NCI-H2196 treated with DMSO at 0.1 percent for 48 hours (cell line): ENCODE measurements around the gene MARVELD2.
"Not testable (repeated sequence)": the region's sequence is repeated elsewhere in the genome, so short reads cannot be mapped to it uniquely, and the experiment has no call there.

Source experiments
- DNase-seq: peaks from one replicate; lab custom pipeline; 2025; ENCODE audit not compliant: unreplicated experiment; lab: John Stamatoyannopoulos, UW

Gene MARVELD2

DNA sequence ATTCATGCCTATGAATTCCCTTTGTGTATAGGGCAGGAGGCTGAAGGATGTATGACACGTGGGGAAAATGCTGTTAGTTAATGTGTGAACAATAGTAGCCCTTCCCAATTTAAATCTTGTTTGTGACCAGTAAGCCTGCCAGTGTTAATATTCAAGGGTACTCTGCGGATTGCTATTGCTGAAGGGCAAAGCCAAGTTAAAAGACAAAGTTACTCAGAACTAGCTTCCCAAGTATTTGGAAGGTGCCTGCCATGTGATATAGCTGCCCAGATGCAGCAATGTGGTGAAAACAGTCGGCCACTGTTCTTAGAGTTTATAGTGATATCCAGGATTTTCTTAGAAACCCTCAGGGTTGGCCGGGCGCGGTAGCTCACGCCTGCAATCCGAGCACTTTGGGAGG is 34.6 kb downstream of the MARVELD2 start:
- DNase-seq: no peak

GRCh38 chr5:69450116-69450515 is 35.2 kb downstream of the MARVELD2 start:
- DNase-seq: no peak

- not testable (repeated sequence) for DNase-seq
These were observed 35.6 kb downstream of the MARVELD2 start for GRCh38 chr5:69450527-69450926.

DNA sequence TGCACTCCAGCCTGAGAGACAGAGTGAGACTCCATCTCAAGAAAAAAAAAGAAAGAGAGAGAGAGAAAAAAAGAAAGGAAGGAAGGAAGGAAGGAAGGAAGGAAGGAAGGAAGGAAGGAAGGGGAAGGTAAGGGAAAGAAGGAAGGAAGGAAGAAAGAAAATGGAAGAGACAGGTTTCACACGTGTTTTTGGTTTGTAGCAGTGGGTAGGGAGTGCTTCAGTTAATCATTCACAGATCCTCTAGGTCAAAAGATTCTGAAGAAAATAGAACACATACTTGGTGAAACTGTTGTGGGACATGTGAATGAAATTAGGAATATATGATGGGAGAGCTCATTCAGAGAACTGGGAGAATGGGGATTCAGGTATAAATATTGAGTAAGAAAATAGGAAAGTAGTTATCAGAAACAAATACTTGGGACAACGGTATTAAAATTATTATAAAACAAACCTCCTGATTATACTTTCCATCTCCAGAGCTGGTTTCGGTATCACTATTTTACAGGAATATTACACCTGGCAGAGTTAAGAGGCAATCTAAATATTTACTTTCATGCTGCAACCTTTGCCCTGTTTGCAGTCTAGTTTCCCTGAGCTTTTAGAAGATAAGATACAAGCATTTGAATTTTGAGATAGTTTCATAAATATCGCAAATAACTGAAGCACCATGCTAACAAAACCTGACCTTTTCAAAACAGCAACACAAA is 37.2 kb downstream of the MARVELD2 start:
- peak; percentile 4 for DNase-seq

GRCh38 chr5:69453487-69453886 is 38.6 kb downstream of the MARVELD2 start:
- DNase-seq: not testable (repeated sequence)

- no peak for DNase-seq
These were observed 39.7 kb downstream of the MARVELD2 start for GRCh38 chr5:69454460-69455249.

DNA sequence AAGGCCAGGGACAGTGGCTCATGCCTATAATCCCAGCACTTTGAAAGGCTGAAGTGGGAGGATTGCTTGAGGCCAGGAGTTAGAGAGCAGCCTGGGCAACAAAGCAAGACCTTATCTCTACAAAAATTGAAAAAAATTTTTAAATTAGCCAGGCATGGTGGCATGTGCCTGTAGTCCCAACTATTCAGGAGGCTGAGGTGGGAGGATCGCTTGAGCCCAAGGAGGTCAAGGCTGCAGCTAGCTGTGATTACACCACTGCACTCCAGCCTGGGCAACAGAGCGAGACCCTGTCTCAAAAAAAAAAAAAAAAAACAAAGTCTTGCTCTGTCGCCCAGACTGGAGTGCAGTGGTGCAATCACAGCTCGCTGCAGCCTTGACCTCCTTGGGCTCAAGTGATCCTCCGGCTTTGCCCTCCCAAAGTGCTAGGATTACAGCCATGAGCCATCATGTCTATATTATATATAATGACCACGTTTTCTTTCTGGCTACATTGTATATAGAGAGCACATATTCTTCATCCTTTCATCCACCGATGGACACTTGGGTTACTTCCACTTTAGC is 40.6 kb downstream of the MARVELD2 start:
- DNase-seq: not testable (repeated sequence)

DNA sequence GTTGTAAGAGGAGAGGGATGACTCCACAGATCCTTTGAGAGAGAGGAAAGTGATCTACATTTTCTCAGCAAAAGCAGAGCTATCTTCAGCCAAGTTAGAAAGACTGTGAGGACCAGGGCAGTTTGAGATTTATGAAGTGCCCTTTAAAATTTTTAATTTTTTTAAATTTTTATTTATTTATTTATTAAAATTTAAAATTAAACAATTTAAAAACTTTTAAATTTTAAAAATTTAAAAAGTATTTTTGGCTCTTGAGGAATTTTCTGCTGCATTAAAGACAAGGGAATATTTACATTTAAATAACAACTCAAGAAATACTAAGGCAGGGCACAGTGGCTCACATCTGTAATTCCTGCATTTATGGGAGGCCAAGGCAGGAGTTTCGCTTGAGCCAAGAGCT is 47.3 kb downstream of the MARVELD2 start:
- no peak for DNase-seq

DNA sequence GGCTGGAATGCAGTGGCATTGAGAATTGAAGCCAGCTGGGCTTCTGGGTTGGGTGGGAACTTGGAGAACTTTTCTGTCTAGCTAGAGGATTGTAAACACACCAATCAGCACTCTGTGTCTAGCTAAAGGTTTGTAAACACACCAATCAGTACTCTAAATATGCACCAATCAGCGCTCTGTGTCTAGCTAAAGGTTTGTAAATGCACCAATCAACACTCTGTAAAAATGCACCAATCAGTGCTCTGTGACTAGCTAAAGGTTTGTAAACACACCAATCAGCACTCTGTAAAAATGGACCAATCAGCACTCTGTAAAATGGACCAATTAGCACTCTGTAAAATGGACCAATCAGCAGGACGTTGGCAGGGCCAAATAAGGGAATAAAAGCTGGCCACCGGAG is 51.5 kb downstream of the MARVELD2 start:
- not testable (repeated sequence) for DNase-seq

DNA sequence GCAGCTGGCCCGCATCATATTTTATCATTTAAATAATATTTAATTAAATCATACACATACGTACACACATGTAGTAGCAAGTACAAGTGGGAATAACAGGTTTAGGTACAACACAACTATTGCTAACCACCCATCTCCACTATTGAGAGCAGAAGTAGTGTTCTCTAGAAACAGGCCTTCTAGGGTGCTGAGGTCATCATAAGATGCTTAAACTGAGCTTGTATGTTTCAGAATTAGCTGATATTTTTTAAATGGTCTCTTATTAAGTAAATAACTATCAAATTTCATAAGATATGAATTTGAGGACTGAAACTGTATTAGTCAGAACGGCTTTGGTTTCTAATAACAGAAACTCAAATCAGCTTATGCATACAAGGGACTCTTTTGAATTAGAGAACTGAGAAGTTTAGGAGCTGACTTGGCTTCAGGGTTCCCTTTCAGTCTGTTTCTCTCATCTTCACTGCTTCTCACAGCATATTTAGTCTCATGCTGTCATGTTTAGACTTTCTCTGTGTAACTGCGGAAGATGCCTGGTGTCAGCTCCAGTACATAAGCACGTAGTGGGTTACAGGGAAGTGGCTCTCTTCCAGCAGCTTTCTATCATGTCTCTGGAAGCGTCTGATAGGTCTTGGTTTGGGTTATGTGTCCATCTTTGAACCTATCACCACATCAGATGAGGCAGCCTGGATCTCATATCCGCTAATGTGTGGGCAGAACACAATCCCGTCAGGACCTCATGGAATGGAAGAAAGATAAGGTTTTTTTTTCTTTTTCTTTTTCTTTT is 52.7 kb downstream of the MARVELD2 start:
- DNase-seq: no peak

DNA sequence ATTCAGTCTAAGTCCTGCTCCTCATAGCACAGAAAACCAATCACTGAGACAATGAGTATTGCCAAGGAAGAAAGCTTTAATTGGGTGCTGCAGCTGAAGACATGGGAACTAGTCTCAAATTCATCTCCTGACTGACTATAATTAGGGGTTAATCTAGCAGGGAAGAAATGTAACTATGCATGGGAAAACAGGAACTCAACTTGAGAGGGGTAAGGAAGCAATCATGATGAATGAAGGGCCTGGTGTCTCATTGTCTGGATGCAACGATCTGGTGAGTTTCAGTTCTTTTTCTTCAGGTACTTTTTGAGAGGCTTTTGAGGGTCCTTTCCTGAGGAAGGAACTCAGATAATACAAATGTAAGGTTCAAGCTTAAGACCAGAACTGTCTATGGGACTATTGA is 53.7 kb downstream of the MARVELD2 start:
- DNase-seq: no peak

DNA sequence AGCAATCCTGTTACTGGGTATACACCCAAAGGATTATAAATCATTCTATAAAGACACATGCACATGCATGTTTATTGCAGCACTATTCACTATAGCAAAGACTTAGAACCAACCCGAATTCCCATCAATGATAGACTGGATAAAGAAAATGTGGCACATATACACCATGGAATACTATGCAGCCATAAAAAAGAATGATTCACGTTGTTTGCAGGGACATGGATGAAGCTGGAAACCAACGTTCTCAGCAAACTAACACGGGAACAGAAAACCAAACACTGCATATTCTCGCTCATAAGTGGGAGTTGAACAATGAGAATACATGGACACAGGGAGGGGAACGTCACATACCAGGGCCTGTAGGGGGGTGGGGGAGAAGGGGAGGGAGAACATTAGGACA is 56.6 kb downstream of the MARVELD2 start:
- not testable (repeated sequence) for DNase-seq

GRCh38 chr5:69472535-69473143 is 57.7 kb downstream of the MARVELD2 start:
- not testable (repeated sequence) for DNase-seq

- no peak for DNase-seq
These were observed 62.3 kb downstream of the MARVELD2 start for GRCh38 chr5:69477170-69477569.

DNA sequence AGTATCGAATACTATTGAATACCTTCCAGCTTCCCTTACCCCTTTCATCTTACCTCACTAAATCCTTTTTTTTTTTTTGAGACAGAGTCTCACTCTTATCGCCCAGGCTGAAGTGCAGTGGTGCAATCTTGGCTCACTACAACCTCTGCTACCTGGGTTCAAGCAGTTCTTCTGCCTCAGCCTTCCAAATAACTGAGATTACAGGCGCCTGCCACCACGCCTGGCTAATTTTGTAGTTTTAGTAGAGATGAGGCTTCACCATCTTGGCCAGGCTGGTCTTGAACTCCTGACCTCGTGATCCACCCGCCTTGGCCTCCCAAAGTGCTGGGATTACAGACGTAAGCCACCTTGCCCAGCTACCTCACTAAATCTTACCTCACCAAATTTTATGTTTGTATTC is 63.4 kb downstream of the MARVELD2 start:
- DNase-seq: not testable (repeated sequence)

- DNase-seq: no peak
These were observed 70.0 kb downstream of the MARVELD2 start for GRCh38 chr5:69484891-69485290.

DNA sequence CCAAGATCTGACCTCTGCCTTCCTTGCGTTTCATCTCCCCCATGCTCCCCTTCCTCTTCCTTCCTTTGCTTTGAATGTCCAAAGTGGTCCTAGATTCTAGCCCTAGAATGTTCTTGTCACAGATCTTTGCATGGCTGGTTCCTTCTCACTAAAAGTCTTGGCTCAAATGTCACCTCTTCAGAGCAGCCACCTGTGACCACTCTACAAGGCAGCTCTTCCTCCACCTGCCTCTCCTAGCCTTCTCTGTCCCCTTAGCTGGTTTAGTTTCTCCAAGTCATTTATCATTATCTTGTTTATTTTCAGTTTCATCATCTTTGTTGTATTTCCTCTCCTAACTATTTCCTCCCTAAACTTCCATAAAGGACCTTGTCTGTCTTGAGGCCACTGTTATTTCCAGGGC is 70.6 kb downstream of the MARVELD2 start:
- no peak for DNase-seq

GRCh38 chr5:69489246-69489645 is 74.3 kb downstream of the MARVELD2 start:
- DNase-seq: no peak

DNA sequence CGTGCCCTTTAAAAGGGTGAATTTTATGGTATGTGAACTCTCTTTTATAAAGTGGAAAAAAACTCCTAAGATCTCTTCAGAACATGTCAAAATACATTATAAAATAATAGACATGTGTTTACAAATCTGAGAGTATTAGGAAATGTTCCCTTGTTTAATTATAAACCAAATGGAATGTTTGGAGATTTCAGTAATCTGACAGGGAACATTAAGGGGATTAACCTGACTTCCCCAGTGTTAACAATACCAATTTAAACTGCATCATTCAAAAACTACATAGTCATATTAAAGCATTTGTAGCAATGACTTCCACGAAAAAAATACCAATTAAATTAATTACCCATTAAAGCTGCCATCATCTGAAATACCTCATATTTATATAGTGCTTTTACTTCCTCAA is 76.1 kb downstream of the MARVELD2 start:
- no peak for DNase-seq

DNA sequence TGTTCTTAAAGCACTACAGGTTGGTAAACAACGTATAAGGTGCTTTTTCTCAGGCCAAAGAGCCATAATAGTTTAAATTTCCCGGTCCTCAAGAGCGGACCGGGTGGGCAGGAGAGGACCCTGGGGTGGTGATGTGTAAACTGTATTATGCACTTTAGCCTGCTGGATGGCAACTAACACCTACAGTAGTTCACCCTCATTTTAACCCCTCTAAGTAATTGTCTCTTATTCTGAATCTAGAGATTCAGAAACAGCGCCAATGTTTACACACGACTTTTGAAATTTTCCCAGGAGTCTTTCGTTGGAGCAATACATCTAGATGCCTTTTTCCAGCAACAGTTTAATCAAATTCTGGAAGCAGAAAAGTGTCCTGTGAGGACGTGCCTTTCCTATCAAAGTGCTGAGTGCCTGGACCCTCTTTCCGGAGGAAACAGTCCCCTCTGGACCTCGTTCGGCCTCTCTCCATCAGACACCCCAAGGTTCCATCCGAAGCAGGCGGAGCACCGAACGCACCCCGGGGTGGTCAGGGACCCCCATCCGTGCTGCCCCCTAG is 77.0 kb downstream of the MARVELD2 start:
- no peak for DNase-seq
